GM23248 (cell line): ENCODE data around the gene CASQ2.

Experiments
- EZH2 ChIP-seq: fragments of 200-600 bp; sonication (generic); IDR thresholded peaks from 2 replicates; pipeline ENCODE4 v1.6.1; 2018; ENCODE audit warnings: antibody characterized with exemption, mild to moderate bottlenecking; ENCODE audit not compliant: insufficient read depth, poor library complexity, severe bottlenecking
- EZH2phosphoT487 ChIP-seq: fragments of 200-600 bp; sonication (generic); IDR thresholded peaks from 2 replicates; pipeline ENCODE4 v1.6.1; 2018; ENCODE audit warnings: antibody characterized with exemption, moderate library complexity, mild to moderate bottlenecking, low read depth; ENCODE audit not compliant: insufficient read depth

DNA sequence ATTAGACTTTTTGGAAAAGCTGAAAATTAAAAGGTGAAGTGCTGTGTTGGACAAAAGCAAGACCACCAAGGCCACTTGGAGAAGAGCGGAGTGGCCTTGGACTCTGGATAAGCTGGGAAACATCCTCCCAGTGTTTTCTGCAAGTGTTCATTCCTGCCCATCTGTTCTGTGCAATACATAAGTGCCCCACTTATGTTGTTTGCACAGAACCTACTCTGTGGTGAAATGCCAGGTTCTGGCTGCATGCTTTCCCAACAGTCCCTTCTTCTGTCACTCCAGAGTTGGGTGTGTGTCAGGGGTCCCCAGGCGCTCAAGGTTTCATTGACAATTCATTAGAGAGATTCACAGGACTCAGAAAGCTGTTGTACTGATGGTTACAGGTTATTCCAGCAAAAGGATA lies 42.1 kb upstream of the CASQ2 start:
- TF ChIP-seq EZH2 (no peak), EZH2phosphoT487 (no peak)
